IPS-18a (cell line): ENCODE results near the gene CLP1.
A peak's percentile ranks its signal among the peaks of the same experiment; 100 is the strongest.
"Not testable (repeated sequence)": the region's sequence is repeated elsewhere in the genome, so short reads cannot be mapped to it uniquely, and the experiment has no call there.

Experiments used
- H3K27ac ChIP-seq: one replicate; pipeline ENCODE4 v1.5.1; 2013; ENCODE audit warnings: low read length
- H3K27me3 ChIP-seq: one replicate; pipeline ENCODE4 v1.6.1; 2013; ENCODE audit warnings: mild to moderate bottlenecking, low read length; ENCODE audit not compliant: control insufficient read depth, insufficient read depth
- H3K36me3 ChIP-seq: one replicate; pipeline ENCODE4 v1.6.1; 2013; ENCODE audit warnings: low read depth, low read length; ENCODE audit not compliant: control insufficient read depth
- H3K4me1 ChIP-seq: one replicate; pipeline ENCODE4 v1.6.1; 2013; ENCODE audit warnings: low read depth, low read length; ENCODE audit not compliant: control insufficient read depth
- H3K4me3 ChIP-seq: one replicate; pipeline ENCODE4 v1.5.1; 2013; ENCODE audit warnings: low read length
- H3K9ac ChIP-seq: one replicate; pipeline ENCODE4 v1.6.1; 2013; ENCODE audit warnings: mild to moderate bottlenecking, low read length, moderate library complexity
- H3K9me3 ChIP-seq: one replicate; pipeline ENCODE4 v1.6.1; 2013; ENCODE audit warnings: low read depth, low read length; ENCODE audit not compliant: control insufficient read depth

CLP1 gene

DNA sequence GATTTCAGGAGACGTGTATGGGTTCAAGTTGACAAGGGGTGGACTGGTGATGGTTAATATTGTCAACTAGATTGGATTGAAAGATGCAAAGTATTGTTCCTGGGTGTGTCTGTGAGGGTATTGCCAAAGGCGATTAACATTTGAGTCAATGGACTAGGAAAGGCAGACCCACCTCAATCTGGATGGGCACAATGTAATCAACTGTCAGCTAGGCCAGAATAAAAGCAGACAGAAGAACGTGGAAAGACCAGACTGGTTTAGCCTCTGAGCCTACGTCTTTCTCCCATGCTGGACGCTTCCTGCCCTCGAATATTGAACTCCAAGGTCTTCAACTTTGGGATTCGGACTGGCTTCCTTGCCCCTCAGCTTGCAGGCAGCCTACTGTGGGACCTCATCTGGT is 6.2 kb upstream of the CLP1 start:
- H3K4me1 ChIP-seq, result peaks cover 37% of the 10 kb centered on the region
- H3K27ac ChIP-seq, result no peak overlapping the region
- H3K27me3 ChIP-seq, result peaks cover 46% of the 10 kb centered on the region
- H3K36me3 ChIP-seq, result no peaks in the 10 kb centered on the region
- H3K4me3 ChIP-seq, result no peak overlapping the region
- H3K9me3 ChIP-seq, result no peaks in the 10 kb centered on the region
- no peak overlapping the region for H3K9ac ChIP-seq

DNA sequence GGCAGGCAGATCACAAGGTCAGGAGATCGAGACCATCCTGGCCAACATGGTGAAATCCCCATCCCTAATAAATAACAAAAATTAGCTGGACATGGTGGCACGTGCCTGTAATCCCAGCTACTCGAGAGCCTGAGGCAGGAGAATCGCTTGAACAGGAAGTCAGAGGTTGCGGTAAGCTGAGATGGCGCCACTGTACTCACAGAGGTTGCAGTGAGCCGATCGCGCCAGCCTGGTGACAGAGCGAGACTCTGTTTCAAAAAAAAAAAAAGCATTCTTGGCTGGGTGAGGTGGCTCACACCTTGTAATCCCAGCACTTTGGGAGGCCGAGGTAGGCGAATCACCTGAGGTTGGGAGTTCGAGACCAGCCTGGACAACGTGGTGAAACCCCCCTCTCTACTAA is 5.3 kb upstream of the CLP1 start:
- H3K27ac ChIP-seq, H3K36me3 ChIP-seq, H3K9me3 ChIP-seq, H3K4me3 ChIP-seq, H3K9ac ChIP-seq: not testable (repeated sequence)
- H3K4me1 ChIP-seq, result peaks cover 30% of the 10 kb centered on the region
- peaks cover 46% of the 10 kb centered on the region for H3K27me3 ChIP-seq

DNA sequence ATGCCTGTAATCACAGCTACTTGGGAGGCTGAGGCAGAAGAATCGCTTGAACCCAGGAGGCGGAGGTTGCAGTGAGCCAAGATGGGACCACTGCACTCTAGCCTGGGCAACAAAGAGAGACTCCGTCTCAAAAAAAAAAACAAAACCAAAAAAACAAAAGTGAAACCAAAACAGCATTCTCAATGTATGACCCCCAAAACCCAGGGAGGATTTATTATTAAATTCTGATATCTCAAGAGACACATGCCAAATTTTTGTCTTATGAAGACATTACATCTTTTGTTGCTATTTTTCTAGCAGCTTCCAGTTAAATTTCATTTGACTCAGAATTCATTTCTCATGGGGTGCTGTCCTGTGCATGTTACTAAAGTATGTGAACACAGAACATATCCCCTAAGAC is 4.9 kb upstream of the CLP1 start:
- no peak overlapping the region for H3K9ac ChIP-seq
- H3K27me3 ChIP-seq, result peaks cover 46% of the 10 kb centered on the region
- peaks cover 25% of the 10 kb centered on the region for H3K4me1 ChIP-seq
- no peaks in the 10 kb centered on the region for H3K36me3 ChIP-seq
- H3K4me3 ChIP-seq, result no peak overlapping the region
- H3K27ac ChIP-seq, result no peak overlapping the region
- H3K9me3 ChIP-seq, result no peaks in the 10 kb centered on the region

DNA sequence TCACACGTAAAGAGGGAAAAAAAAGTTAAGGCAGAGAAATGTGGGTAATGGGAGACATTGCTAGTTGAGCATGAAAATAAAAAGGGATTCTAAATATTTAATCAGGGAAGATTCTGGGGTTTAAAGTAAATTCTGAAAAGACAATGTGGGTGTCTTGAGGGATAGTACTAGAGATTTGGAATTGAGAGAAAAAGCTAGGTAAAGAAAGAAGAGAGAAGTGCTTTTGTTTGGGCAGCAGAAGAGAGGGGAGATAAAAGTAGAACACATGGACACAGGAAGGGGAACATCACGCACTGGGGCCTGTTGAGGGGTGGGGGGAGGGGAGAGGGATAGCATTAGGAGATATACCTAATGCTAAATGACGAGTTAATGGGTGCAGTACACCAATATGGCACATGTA is 4.4 kb upstream of the CLP1 start:
- no peaks in the 10 kb centered on the region for H3K36me3 ChIP-seq
- no peaks in the 10 kb centered on the region for H3K9me3 ChIP-seq
- peaks cover 20% of the 10 kb centered on the region for H3K4me1 ChIP-seq
- no peak overlapping the region for H3K27ac ChIP-seq
- peaks cover 46% of the 10 kb centered on the region for H3K27me3 ChIP-seq
- H3K4me3 ChIP-seq, result no peak overlapping the region
- no peak overlapping the region for H3K9ac ChIP-seq

DNA sequence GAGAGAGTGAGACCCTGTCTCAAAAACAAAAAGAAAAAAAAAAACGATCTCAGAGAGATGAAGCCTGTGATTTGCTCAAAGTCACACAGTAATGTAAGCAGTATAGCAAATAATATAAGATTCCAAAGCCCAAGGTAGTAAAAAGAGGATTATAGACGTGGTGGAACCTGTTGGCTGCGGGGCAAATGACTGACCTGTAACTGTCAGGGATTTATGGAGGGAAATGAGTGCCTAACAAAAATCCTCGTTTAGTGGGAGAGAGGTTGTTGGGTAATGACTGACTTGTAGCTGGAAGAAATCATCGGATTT is 723 bp upstream of the CLP1 start:
- Histone ChIP-seq H3K4me1 (no peaks in the 10 kb centered on the region), H3K27ac (no peak overlapping the region), H3K27me3 (peaks cover 28% of the 10 kb centered on the region), H3K4me3 (peak overlapping the region; percentile 83), H3K36me3 (peaks cover 21% of the 10 kb centered on the region), H3K9me3 (no peaks in the 10 kb centered on the region), H3K9ac (peak overlapping the region; percentile 31)

DNA sequence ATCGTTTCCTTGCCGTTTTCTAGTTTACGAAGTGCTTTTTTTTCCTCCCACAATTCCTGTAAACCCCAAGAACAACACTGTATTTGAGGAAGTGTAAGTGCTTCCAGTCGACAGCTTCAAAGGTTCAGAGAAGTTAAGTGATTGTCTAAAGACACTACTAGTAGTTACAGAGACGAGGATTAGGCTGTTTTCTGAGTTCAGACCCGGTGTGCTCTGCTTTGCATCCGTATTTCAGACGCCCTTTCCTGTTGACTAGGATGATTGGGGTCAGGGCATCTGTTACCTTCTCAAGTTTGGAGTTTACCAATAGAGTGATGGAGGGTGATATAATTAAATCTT is 430 bp downstream of the CLP1 start:
- Histone ChIP-seq H3K9ac (peak overlapping the region; percentile 75), H3K9me3 (no peaks in the 10 kb centered on the region), H3K4me1 (no peaks in the 10 kb centered on the region), H3K27me3 (peaks cover 18% of the 10 kb centered on the region), H3K4me3 (peak overlapping the region; percentile 83), H3K36me3 (peaks cover 21% of the 10 kb centered on the region), H3K27ac (peak overlapping the region; percentile 0)

DNA sequence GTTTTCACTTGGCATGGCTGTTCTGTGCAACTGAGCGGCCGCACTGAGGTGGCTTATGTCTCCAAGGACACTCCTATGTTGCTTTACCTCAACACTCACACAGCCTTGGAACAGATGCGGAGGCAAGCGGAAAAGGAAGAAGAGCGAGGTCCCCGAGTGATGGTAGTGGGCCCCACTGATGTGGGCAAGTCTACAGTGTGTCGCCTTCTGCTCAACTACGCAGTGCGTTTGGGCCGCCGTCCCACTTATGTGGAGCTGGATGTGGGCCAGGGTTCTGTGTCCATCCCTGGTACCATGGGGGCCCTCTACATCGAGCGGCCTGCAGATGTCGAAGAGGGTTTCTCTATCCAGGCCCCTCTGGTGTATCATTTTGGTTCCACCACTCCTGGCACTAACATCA is 2.1 kb downstream of the CLP1 start:
- Histone ChIP-seq H3K36me3 (peaks cover 21% of the 10 kb centered on the region), H3K27ac (no peak overlapping the region), H3K27me3 (peaks cover 9% of the 10 kb centered on the region), H3K9ac (no peak overlapping the region), H3K4me1 (no peaks in the 10 kb centered on the region), H3K9me3 (no peaks in the 10 kb centered on the region), H3K4me3 (no peak overlapping the region)

DNA sequence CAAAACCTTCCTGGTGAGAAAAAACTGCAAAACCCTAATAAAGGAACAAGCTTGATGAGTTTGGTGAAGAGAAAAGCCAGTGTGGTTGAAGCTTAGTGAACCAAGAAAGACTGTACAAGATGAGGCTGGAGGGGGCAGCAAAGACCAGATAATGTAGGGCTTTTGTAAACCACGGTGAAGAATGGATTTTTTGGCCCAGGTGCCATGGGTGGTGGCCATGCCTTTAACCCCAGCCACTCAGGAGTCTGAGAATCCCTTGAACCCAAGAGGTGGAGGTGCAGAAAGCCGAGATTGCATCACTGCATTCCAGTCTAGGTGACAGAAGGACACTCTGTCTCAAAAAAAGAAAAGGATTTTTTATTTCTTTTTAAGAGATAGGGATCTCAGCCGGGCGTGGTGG is 5.3 kb downstream of the CLP1 start:
- Histone ChIP-seq H3K36me3 (peaks cover 21% of the 10 kb centered on the region), H3K4me1 (no peaks in the 10 kb centered on the region), H3K9me3 (no peaks in the 10 kb centered on the region), H3K9ac (no peak overlapping the region), H3K27me3 (no peaks in the 10 kb centered on the region), H3K27ac (no peak overlapping the region), H3K4me3 (no peak overlapping the region)

DNA sequence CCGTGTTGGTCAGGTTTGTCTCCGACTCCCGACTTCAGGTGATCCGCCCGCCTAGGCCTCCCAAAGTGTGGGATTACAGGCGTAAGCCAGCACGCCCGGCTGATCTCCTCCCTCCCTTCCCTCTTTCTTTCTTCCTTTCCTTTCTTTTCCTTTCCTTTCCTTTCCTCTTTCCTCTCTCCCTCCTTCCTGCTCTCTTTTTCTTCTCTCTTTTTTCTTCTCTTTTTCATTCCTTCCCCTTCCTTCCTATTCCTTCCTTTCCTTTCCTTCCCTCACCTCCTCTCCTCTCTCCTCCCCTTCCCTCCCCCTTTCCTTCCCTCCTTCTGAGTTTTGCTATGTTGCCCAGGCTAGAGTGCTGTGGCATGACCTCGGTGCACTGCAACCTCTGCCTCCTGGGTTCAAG is 6.4 kb downstream of the CLP1 start:
- Histone ChIP-seq H3K9ac (no peak overlapping the region), H3K27me3 (no peaks in the 10 kb centered on the region), H3K27ac (no peak overlapping the region), H3K9me3 (no peaks in the 10 kb centered on the region), H3K4me1 (no peaks in the 10 kb centered on the region), H3K4me3 (no peak overlapping the region), H3K36me3 (peaks cover 21% of the 10 kb centered on the region)

DNA sequence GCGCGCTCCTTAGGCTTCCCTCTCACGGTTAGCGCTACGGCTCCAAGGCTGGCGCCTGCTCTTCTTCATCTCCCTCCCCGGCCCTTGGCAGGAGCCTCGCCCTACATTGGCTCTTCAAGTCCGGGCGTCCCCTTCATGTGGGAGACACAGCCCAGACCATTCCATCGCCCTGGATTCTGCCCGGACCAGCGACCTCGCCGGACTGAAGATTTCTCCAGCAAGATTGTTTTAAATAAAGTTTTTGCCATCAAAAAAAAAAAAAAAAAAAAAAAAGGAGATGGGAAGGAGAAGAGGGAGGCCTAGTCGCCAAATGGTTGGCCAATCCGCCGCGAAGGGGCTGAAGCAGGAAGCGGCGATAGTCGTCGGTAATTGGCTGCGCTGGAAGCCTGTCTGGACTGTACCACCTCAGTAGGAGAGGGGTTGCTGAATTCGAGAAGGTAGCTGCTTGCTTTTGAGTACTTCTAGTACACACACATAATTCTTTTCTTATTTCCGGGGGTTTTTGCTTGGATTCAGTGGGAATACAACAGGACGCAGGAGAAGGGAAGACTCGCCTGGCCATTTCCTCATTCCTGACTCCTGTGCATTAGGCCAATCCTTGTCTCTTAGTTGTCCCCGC is 9.7 kb downstream of the CLP1 start:
- peak overlapping the region; percentile 85 for H3K9ac ChIP-seq
- peak overlapping the region; percentile 73 for H3K4me3 ChIP-seq
- no peaks in the 10 kb centered on the region for H3K27me3 ChIP-seq
- no peaks in the 10 kb centered on the region for H3K9me3 ChIP-seq
- H3K4me1 ChIP-seq, result no peaks in the 10 kb centered on the region
- peak overlapping the region; percentile 97 for H3K27ac ChIP-seq
- H3K36me3 ChIP-seq, result peaks cover 6% of the 10 kb centered on the region

DNA sequence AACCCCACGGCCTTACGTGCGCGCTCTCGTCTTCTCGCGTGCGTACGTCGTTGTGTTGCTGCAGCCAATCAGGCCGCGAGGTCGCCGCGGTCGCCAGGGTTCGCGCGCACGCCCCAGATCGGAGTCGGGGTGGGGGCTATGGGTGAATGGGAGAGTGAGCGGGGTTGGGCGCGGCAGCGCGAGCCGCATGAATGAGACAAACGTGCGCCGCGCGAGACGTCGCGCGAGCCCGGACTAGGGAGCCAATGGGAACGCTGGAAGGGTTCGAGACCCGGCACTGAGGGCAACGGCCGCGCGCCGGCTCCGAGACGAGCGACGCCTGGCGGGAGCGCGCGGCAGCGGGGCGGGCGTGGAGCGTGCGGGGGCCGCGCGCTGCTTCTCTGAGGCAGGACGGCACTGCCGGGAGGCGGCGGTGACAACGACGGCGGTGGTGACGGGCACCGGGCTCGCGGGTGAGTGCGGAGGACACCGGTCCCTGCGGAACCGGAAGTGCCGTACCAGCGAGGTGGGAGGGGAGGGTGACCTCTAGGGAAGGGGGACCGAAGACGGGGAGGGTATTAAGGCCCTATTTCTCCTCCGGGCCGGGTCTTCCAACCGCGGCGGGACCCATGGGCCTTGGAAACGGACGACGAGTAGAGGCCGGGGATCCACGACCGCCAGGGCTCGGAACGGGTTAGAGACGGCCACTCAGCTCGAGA is 10.3 kb downstream of the CLP1 start, which contains the start of gene ZDHHC5:
TSS of gene ZDHHC5 (plus strand) at position 379 of the 698 bp plus-strand sequence. CDS start 4,977 bp downstream, outside the sequence.
- peak within 1 kb of the TSS; percentile 85 for H3K9ac ChIP-seq

DNA sequence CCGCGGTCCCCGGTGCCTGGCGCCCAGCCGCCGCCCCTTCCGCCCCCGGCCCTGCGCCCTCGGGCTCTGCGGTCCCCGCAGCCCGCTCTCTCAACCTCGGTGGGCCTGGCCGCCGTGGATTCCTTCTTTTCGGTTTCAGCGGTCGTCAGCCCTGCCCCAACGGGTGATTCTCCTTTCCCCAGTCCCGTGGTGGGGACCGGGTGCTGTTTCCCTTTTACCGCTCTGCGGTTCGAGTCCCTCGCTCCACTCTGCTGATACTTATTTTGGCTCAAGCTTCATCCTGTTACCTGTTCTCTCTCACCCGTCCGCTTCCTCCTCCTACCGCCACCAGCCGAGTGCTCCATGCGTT is 10.8 kb downstream of the CLP1 start:
- Histone ChIP-seq H3K4me1 (no peaks in the 10 kb centered on the region), H3K9me3 (no peaks in the 10 kb centered on the region), H3K27ac (no peak overlapping the region), H3K9ac (peak overlapping the region; percentile 85), H3K4me3 (peak overlapping the region; percentile 73), H3K27me3 (no peaks in the 10 kb centered on the region), H3K36me3 (peaks cover 18% of the 10 kb centered on the region)

More for the DNA sequence above, 10.3 kb downstream of the CLP1 start, which contains the start of gene ZDHHC5:
- Histone ChIP-seq H3K9me3 (no peaks in the 10 kb centered on the region), H3K27me3 (no peaks in the 10 kb centered on the region), H3K4me1 (no peaks in the 10 kb centered on the region), H3K4me3 (peak within 1 kb of the TSS; percentile 73), H3K36me3 (peaks cover 13% of the 10 kb centered on the region), H3K27ac (peak within 1 kb of the TSS; percentile 97)
